Kidney epithelial cell (primary cell): ENCODE measurements around the gene CA5A. TPM values are rescaled to one million over a fixed set of nuclear protein-coding genes. Genes with fewer than 3 reads are reported as not detected.
"Not testable (repeated sequence)": the region's sequence is repeated elsewhere in the genome, so short reads cannot be mapped to it uniquely, and the experiment has no call there.

ENCODE experiments used
- DNase-seq: peaks from one replicate; pipeline ENCODE4 v3.0.0-alpha.2; 2010; ENCODE audit warnings: low read depth
- H3K27me3 ChIP-seq: 2 replicates; pipeline ENCODE4 v1.6.0; 2011; ENCODE audit warnings: low read length; ENCODE audit not compliant: control insufficient read depth, insufficient read depth
- H3K36me3 ChIP-seq: 2 replicates; pipeline ENCODE4 v1.5.1; 2011; ENCODE audit warnings: low read length; ENCODE audit not compliant: control insufficient read depth, insufficient read depth
- H3K4me3 ChIP-seq: 2 replicates; pipeline ENCODE4 v1.5.1; 2011; ENCODE audit warnings: low read depth, mild to moderate bottlenecking, control low read depth, low read length
- total RNA-seq: library from RNA; depleted of rRNA; stranded (reverse); fragments of >200 nt; gene quantifications from 2 replicates; pipeline ENCODE4 v1.2.3, GENCODE V29; 2015
- TF ChIP-seq, protein P1 (sequence below): IDR thresholded peaks from 2 replicates; pipeline ENCODE4 v1.5.1; 2011; ENCODE audit warnings: mild to moderate bottlenecking, moderate library complexity, low read length, control low read depth, inconsistent platforms; ENCODE audit not compliant: insufficient read depth, poor library complexity, severe bottlenecking

CA5A gene
- total RNA-seq, 1 donor from 2014 or later: not detected

DNA sequence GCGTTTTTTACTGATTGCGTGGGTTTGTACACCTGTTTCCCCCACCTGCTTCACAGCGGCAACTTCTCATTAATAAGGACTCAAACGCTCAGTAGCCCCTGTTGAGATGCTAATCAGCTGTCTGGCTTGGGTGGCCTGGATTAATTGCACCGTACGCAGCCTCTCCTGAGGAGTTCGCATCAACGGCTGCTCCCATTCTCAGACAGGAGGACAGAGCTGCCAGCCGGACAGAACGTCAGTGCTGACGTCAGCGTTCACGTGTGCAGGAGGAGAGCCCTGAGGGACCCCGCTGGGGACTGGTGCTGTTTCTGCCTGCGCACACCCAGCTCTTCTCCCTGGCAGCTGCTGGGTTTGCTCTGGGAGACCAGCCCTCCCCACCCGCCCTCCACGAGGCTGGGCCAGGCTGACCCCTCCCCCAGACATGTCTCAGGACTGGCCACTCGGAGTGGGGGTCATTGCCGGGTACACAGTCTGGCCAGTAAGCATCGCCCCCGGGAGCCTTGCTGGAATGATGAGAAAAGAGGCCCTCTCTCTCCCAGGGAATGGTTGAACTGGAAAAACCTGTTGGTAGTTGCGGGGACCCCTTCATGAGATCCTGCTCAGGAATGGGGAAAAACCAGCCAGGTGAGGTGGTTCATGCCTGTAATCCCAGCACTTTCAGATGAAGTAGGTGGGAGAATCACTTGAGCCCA is 9.2 kb upstream of the CA5A start:
- TF ChIP-seq, protein P1, sequence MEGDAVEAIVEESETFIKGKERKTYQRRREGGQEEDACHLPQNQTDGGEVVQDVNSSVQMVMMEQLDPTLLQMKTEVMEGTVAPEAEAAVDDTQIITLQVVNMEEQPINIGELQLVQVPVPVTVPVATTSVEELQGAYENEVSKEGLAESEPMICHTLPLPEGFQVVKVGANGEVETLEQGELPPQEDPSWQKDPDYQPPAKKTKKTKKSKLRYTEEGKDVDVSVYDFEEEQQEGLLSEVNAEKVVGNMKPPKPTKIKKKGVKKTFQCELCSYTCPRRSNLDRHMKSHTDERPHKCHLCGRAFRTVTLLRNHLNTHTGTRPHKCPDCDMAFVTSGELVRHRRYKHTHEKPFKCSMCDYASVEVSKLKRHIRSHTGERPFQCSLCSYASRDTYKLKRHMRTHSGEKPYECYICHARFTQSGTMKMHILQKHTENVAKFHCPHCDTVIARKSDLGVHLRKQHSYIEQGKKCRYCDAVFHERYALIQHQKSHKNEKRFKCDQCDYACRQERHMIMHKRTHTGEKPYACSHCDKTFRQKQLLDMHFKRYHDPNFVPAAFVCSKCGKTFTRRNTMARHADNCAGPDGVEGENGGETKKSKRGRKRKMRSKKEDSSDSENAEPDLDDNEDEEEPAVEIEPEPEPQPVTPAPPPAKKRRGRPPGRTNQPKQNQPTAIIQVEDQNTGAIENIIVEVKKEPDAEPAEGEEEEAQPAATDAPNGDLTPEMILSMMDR: no peak
- Histone ChIP-seq H3K4me3 (peak overlapping the region; percentile 25), H3K27me3 (no peaks in the 10 kb centered on the region), H3K36me3 (no peaks in the 10 kb centered on the region)
- no peak for DNase-seq

DNA sequence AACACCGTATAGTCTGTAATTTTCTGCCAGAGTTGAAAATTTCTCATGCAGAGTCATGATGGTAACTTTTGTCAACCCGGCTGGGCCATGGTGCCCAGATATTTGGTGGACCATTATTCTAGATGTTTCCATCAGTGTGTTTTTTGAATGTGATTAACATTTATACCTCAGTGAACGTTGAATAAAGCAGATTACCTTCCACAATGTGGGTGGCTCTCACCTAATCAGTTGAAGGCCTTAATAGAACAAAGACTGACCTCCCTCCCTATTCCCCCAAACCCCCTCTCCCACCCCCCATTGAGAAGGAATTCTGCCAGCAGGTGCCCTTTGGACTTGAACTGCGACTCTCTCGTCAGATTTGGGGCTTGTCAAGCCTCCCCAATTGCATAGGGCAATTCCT is 6.4 kb upstream of the CA5A start:
- H3K27me3 ChIP-seq: no peaks in the 10 kb centered on the region
- H3K36me3 ChIP-seq: no peaks in the 10 kb centered on the region
- H3K4me3 ChIP-seq: no peak overlapping the region
- DNase-seq: no peak
- TF ChIP-seq, protein P1: no peak

DNA sequence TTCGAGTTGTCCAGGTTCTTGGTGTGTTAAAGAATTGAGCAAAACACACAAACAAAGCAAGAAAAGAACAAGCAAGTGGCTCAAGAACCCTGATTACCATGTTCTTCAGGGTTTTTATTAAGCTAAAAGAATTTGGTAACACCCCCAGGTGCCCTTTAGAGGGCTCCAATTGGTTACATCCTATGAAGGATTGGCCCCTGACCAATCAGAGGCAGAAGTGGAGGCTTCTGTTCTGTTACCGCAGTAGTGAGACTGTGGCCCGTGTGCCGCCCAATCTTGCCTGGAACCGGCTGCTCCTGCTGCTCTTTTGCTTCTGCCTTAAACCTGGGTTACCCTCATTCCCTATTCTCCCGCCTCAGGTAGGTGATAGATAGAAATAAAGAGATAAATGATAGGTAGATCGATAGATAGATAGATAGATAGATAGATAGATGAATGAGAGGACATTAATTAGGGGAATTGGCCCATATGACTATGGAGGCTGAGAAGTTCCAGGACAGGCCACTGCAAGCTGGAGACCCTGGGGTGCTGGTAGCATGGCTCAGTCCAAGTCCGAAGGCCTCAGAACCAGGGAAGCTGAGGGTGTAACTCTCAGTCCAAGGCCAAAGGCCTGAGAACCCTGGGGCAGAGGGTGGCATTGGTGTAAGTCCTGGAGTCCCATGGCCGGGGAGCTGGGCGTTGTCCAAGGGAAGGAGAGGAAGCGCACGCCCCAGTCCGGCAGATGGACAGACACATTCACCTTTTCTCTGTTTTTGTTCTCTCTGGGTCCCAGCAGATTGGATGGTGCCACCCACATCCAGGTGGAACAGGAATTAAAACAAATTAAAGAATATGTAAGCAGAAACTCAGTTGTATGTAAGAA is 3.5 kb upstream of the CA5A start:
- Histone ChIP-seq H3K4me3 (no peak overlapping the region), H3K36me3 (no peaks in the 10 kb centered on the region), H3K27me3 (no peaks in the 10 kb centered on the region)
- no peak for DNase-seq
- TF ChIP-seq, protein P1: no peak

DNA sequence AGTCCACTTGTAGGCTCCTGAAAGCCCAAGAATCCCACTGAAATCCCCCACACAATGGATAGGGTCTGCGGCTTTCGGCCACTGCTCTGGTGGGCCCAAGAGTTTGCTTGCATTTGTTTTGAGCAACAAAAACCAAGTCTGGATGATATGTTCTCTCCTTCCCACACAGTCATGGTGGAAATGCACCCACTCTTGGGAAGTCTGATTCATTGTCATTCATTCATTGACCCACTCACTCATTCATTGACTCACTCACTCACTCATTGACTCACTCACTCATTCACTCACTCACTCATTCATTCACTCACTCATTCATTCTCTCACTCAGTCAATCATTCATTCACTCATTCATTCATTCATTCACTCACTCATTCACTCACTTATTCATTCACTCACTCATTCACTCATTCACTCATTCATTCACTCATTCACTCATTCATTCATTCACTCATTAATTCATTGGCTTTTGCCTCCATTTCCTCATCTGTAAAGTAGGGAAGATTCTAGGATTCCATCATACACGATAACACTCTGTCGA is 2.2 kb upstream of the CA5A start:
- H3K4me3 ChIP-seq: no peak overlapping the region
- H3K27me3 ChIP-seq: no peaks in the 10 kb centered on the region
- H3K36me3 ChIP-seq: no peaks in the 10 kb centered on the region
- no peak for DNase-seq
- TF ChIP-seq, protein P1: no peak

DNA sequence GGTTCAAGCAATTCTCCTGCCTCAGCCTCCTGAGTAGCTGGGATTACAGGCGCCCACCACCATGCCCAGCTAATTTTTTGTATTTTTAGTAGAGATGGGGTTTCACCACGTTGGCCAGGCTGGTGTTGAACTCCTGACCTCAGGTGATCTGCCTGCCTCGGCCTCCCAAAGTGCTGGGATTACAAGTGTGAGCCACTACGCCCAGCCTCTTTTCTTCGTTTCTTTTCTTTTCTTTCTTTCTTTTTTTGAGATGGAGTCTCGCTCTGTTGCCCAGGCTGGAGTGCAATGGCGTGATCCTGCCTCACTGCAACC is 858 bp upstream of the CA5A start:
- H3K36me3 ChIP-seq, H3K27me3 ChIP-seq, H3K4me3 ChIP-seq, DNase-seq: not testable (repeated sequence)

DNA sequence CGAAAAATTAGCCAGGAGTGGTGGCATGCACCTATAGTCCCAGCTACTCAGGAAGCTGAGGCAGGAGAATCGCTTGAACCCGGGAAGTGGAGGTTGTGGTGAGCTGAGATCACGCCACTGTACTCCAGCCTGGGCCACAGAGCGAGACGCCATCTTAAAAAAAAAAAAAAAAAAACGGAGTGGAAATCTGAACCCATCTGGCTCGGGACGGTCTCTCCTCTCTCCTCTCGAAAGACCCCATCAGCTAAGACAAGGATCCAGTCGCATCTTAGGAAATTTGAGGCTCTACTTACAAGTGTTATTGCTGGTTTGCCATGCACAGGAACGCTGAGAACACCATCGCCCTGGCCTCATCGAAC is 334 bp downstream of the CA5A start:
- not testable (repeated sequence) for DNase-seq, H3K27me3 ChIP-seq, H3K4me3 ChIP-seq, H3K36me3 ChIP-seq

DNA sequence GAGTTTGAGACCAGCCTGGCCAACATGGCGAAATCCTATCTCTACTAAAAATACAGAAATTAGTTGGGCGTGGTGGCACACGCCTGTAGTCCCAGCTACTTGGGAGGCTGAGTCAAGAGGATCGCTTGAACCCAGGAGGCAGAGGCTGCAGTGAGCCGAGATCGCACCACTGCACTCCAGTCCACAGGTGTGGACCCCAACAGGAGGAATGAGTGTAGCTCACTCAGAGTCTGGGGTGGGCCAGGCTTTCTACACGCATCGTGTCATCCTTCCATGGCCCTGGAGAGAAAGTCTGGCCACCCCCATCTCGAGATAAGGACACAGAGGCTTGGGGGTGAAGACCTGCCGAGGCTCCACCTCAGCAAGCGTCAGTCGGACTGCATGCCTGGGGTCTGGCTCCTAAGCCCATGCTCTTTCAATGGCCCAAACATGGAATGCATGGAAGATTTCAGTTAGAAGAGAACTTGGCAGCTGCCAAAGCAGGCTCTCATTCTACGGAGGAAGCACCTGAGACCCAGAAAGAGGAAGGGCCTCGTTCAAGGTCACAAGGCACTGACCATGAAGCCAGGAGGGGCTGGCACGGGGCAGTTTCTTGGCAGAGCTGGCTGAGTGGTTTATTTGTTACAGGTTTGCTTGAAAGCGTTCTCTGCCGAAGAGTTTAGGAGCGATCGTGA is 1.4 kb downstream of the CA5A start:
- H3K4me3 ChIP-seq, DNase-seq, H3K36me3 ChIP-seq, H3K27me3 ChIP-seq: not testable (repeated sequence)
